ENCODE data around the gene ZNF764.

The ZNF764 gene

DNA sequence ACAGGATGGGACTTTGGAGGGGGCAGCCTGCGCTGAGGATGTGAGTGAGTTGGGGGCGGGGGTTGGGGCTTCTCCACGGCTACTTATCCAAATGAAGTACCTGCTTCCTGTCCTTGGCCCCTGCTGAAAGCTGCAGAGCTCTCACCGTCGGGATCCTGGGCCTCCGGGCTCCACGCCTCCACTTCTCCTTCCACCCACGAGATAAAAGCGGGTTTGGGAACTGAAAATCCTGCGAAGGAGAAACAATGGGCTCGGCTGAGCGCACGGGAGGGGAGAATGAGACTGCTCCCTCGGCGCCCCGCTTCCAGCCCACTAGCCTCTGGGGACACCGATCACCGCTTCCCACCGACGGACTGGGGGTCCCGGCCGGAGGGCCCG lies 26.8 kb upstream of the ZNF764 start:
- no peak for DNase-seq
- TF ChIP-seq POLR2A (IDR thresholded peaks at IDR 0.05; ENCODE audit: low read length) = no peak
- TF ChIP-seq GATA1 (IDR thresholded peaks at IDR 0.05; ENCODE audit: low read depth, low read length) = no peak

GRCh38 chr16:30582611-30583340 lies 24.6 kb upstream of the ZNF764 start:
- no peak for DNase-seq
- no peak for TF ChIP-seq POLR2A (IDR thresholded peaks at IDR 0.05; ENCODE audit: low read length)
- TF ChIP-seq GATA1 (IDR thresholded peaks at IDR 0.05; ENCODE audit: low read depth, low read length) = no peak

- TF ChIP-seq POLR2A (IDR thresholded peaks at IDR 0.05; ENCODE audit: low read length) (no peak), GATA1 (IDR thresholded peaks at IDR 0.05; ENCODE audit: low read depth, low read length) (no peak)
- no peak for DNase-seq
These were observed 23.3 kb upstream of the ZNF764 start for GRCh38 chr16:30581457-30581856.

- DNase-seq = no peak
- no peak for TF ChIP-seq POLR2A (IDR thresholded peaks at IDR 0.05; ENCODE audit: low read length)
- no peak for TF ChIP-seq GATA1 (IDR thresholded peaks at IDR 0.05; ENCODE audit: low read depth, low read length)
These were observed 16.5 kb upstream of the ZNF764 start for GRCh38 chr16:30574678-30575077.

DNA sequence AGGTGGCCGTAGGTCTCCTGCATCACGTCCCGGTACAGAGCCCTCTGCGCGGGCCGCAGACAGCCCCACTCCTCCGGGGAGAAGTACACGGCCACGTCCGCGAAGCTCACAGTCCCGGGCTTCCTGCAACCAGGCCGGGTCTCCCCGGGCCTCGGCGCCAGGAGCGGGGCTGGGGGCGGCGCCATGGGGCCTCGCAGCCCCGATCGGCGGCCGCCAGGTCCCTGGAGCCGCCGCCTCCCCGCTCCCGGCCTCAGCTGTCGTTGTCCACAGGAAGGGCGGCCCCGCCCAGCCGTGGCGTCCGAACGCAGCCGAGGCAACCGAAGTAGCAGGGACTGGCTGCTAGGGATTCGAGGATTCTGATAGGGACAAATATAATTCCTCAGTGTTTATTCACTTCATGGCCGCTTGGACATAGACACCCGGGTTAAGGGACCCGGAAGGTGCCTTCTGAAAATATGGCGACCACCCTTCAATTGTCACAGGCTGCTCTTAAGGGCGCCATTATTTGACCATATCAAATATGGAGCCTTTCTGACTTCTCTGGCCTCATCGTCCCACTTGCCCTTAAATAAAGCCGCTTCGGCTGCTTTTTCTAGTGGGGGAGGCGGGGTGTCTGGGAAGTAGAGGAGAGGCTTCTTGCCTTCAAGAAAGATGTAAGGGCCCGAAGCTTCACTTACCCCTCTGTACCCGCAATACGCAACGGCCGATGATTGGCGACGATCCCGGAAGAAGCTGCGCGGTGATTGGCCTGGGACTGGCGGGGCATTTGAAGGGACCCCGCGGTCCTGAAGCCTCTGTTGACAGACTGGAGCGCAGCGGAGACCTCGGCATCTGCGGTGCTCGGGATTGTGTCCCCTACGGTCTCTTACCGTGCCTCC lies 13.5 kb upstream of the ZNF764 start, which contains the start of gene ZNF688:
Gene ZNF688 (minus strand): TSS at position 270 of the 878 bp plus-strand sequence. CDS start 85 bp downstream, at position 185.
- no peak for TF ChIP-seq GATA1 (IDR thresholded peaks at IDR 0.05; ENCODE audit: low read depth, low read length)
- peak; percentile 84 for TF ChIP-seq POLR2A (IDR thresholded peaks at IDR 0.05; ENCODE audit: low read length)
- peak; percentile 96 to 97 for DNase-seq

DNA sequence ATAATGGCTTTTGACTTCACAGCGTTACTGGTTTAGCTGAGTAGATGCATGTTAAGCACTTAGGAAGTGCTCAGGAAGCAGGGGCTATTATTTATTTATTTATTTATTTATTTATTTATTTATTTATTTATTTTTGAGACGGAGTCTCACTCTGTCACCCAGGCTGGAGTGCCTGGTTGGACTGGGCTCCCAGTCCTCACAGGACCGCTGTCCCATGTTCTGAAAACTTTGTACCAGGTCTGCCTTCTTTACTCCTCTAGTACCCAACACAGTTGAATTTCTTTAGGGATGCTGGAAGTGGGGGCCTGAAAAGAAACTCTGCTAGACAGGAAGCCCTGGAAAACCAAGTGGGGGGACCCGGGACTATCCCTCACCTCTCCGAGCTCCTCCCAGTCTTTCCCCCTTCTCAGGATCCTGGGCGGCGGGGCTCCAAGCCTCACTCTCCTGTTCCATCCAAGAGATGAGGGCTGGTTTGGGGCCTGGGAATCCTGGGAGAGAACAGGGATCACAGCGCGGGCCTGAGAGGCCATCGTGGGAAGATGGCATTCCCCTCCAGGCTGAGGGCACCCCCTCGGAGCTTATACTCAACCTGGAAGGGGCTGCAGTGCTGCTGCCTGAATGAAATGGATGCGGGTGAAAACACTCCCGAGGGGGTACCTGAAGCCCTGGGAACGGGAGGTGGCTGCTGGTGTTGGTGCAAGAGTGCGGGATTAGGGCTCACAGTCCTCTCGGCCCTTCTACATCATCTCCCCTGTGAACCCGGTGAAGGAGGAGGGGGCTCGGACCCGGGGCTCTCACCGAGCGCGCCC lies 12.7 kb upstream of the ZNF764 start:
- TF ChIP-seq POLR2A (IDR thresholded peaks at IDR 0.05; ENCODE audit: low read length) (no peak), GATA1 (IDR thresholded peaks at IDR 0.05; ENCODE audit: low read depth, low read length) (no peak)
- no peak for DNase-seq

- TF ChIP-seq POLR2A (IDR thresholded peaks at IDR 0.05; ENCODE audit: low read length) = no peak
- TF ChIP-seq GATA1 (IDR thresholded peaks at IDR 0.05; ENCODE audit: low read depth, low read length) = no peak
- no peak for DNase-seq
These were observed 11.8 kb upstream of the ZNF764 start for GRCh38 chr16:30569746-30570635.

- TF ChIP-seq POLR2A (IDR thresholded peaks at IDR 0.05; ENCODE audit: low read length) (no peak), GATA1 (IDR thresholded peaks at IDR 0.05; ENCODE audit: low read depth, low read length) (no peak)
- no peak for DNase-seq
These were observed 11.1 kb upstream of the ZNF764 start for GRCh38 chr16:30569281-30569680.

DNA sequence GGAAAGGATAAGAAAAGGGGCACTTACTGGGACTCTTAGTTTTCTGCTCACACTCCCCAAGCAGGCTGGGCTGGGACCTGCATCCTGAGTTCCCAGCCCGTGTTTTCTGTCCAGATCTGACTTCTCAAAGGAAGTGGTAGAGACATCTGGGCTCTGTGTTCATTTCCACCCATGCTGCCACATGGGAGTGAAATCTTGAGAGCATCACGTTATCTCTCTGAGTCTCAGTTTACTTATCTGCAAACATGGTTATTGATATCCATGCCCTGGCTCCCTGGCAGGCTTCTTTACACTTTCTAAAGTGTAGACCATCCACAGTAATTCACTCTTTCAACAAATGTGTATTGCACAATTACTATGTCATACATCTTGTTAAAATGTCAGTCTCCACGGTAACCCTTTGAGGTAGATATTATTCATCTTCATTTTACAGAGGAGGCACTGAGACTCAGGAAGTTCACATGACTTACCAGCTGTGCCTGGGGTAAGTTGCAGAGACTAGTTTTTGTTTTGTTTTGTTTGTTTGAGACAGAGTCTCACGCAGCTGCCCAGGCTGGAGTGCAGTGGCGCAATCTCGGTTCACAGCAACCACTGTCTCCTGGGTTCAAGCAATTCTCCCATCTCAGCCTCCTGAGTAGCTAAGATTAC lies 9.9 kb upstream of the ZNF764 start:
- DNase-seq = no peak
- no peak for TF ChIP-seq GATA1 (IDR thresholded peaks at IDR 0.05; ENCODE audit: low read depth, low read length)
- TF ChIP-seq POLR2A (IDR thresholded peaks at IDR 0.05; ENCODE audit: low read length) = no peak

GRCh38 chr16:30567160-30567990 lies 9.2 kb upstream of the ZNF764 start:
- TF ChIP-seq GATA1 (IDR thresholded peaks at IDR 0.05; ENCODE audit: low read depth, low read length) (no peak), POLR2A (IDR thresholded peaks at IDR 0.05; ENCODE audit: low read length) (no peak)

GRCh38 chr16:30566531-30566930 lies 8.4 kb upstream of the ZNF764 start:
- DNase-seq = no peak
- no peak for TF ChIP-seq POLR2A (IDR thresholded peaks at IDR 0.05; ENCODE audit: low read length)

More at GRCh38 chr16:30567160-30567990, 9.2 kb upstream of the ZNF764 start:
- DNase-seq = no peak

DNA sequence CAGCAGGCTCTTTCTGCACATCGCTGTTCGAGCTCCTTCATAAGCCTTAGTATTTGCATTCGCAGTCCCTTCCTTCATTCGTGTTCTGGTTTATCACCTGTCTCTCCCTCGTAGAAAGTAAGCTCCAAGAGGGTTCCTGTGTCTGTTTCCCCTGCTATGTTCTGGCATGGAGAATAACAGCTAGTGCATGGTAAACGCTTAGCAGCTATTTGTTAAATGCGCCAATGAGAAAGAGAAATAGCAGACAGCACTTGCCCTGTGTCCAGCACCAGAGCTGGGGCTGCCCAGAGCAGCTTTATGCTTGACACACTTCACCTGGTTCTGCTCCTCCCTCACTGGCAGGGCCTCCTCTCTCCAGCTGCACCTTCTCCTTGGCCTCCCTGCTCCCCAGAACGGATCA lies 7.8 kb upstream of the ZNF764 start:
- TF ChIP-seq POLR2A (IDR thresholded peaks at IDR 0.05; ENCODE audit: low read length) (no peak), GATA1 (IDR thresholded peaks at IDR 0.05; ENCODE audit: low read depth, low read length) (no peak)
- DNase-seq = no peak

All from erythroblast (primary cell).